Astrocyte of the spinal cord (primary cell): ENCODE data around the gene SYNDIG1.

Source experiments
- DNase-seq: peaks from one replicate; pipeline ENCODE4 v3.0.0; 2011; ENCODE audit warnings: low read depth, low spot score
- H3K4me3 ChIP-seq: 2 replicates; pipeline ENCODE4 v1.5.1; 2011; ENCODE audit warnings: low read depth, mild to moderate bottlenecking, low read length, moderate library complexity
- CTCF ChIP-seq: IDR thresholded peaks from 2 replicates; pipeline ENCODE4 v1.5.1; 2012; ENCODE audit warnings: low read depth, mild to moderate bottlenecking, low read length, inconsistent platforms
- in situ Hi-C: cut with HindIII; loops from 2 replicates; pipeline ENCODE4 v1.10.0; 2017; ENCODE audit warnings: low sequenced_read_pairs

The SYNDIG1 gene

GRCh38 chr20:24543168-24543567 is 73.7 kb downstream of the SYNDIG1 start:
- in situ Hi-C loops, result no loop called here
- no peak overlapping the region for H3K4me3 ChIP-seq
- DNase-seq, result no peak
- no peak for TF ChIP-seq CTCF

- no peak overlapping the region for H3K4me3 ChIP-seq
- DNase-seq, result no peak
- in situ Hi-C loops, result no loop called here
- no peak for TF ChIP-seq CTCF
These were observed 74.3 kb downstream of the SYNDIG1 start for GRCh38 chr20:24543741-24544140.

- TF ChIP-seq CTCF, result no peak
- in situ Hi-C loops, result no loop called here
- DNase-seq, result no peak
- no peak overlapping the region for H3K4me3 ChIP-seq
These were observed 74.9 kb downstream of the SYNDIG1 start for GRCh38 chr20:24544371-24544770.

- in situ Hi-C loops, result no loop called here
- TF ChIP-seq CTCF, result no peak
- no peak for DNase-seq
- no peak overlapping the region for H3K4me3 ChIP-seq
These were observed 75.7 kb downstream of the SYNDIG1 start for GRCh38 chr20:24545168-24545567.

- in situ Hi-C loops, result no loop called here
- no peak for TF ChIP-seq CTCF
- no peak overlapping the region for H3K4me3 ChIP-seq
- DNase-seq, result no peak
These were observed 76.9 kb downstream of the SYNDIG1 start for GRCh38 chr20:24546232-24546892.

GRCh38 chr20:24547967-24548366 is 78.5 kb downstream of the SYNDIG1 start:
- no peak overlapping the region for H3K4me3 ChIP-seq
- in situ Hi-C loops, result no loop called here
- TF ChIP-seq CTCF, result no peak
- DNase-seq, result no peak
